ENCODE data around the gene RPL38.

GRCh38 chr17:74194682-74195081 lies 8.8 kb upstream of the RPL38 start:
- TF ChIP-seq POLR2A (IDR thresholded peaks at IDR 0.05) (no peak), POLR2AphosphoS5 (IDR thresholded peaks at IDR 0.05) (no peak), CTCF (IDR thresholded peaks at IDR 0.05) (no peak)

Data from prostate gland (tissue), 2 donors.